H9 (cell line): Measurements from ENCODE around the gene ACOXL. TPM values are rescaled to one million over a fixed set of nuclear protein-coding genes. Genes with fewer than 3 reads are reported as not detected.

Source experiments
- DNase-seq: peaks from one replicate; pipeline ENCODE4 v3.0.0-alpha.2; 2017
- H2AFZ ChIP-seq: one replicate; pipeline ENCODE4 v1.6.1; 2013; ENCODE audit warnings: mild to moderate bottlenecking, low read length, control low read depth, moderate library complexity
- H2AK5ac ChIP-seq: 2 replicates; pipeline ENCODE4 v1.6.1; 2013; ENCODE audit warnings: low read length, control low read depth, mixed read lengths; ENCODE audit not compliant: insufficient read length
- H2BK120ac ChIP-seq: one replicate; pipeline ENCODE4 v1.6.1; 2013; ENCODE audit warnings: low read depth, mild to moderate bottlenecking, low read length, control low read depth, inconsistent platforms; ENCODE audit not compliant: poor library complexity, severe bottlenecking
- H2BK12ac ChIP-seq: 2 replicates; pipeline ENCODE4 v1.6.1; 2013; ENCODE audit warnings: low read length, control low read depth, mixed read lengths, low read depth; ENCODE audit not compliant: insufficient read length
- H2BK15ac ChIP-seq: 2 replicates; pipeline ENCODE4 v1.6.1; 2013; ENCODE audit warnings: low read depth, low read length, control low read depth
- H2BK20ac ChIP-seq: one replicate; pipeline ENCODE4 v1.6.1; 2013; ENCODE audit warnings: low read depth, mild to moderate bottlenecking, low read length, control low read depth, inconsistent platforms; ENCODE audit not compliant: poor library complexity, severe bottlenecking
- H2BK5ac ChIP-seq: 2 replicates; pipeline ENCODE4 v1.6.1; 2013; ENCODE audit warnings: low read length, control low read depth, mixed read lengths; ENCODE audit not compliant: insufficient read length
- H3K14ac ChIP-seq: 2 replicates; pipeline ENCODE4 v1.6.1; 2013; ENCODE audit warnings: low read length, control low read depth; ENCODE audit not compliant: insufficient read depth
- H3K18ac ChIP-seq: 2 replicates; pipeline ENCODE4 v1.6.1; 2013; ENCODE audit warnings: low read depth, mild to moderate bottlenecking, mixed read lengths, low read length, control low read depth; ENCODE audit not compliant: insufficient read length
- H3K23ac ChIP-seq: 2 replicates; pipeline ENCODE4 v1.6.1; 2013; ENCODE audit warnings: low read length, control low read depth, mixed read lengths, low read depth; ENCODE audit not compliant: insufficient read length
- H3K23me2 ChIP-seq: 2 replicates; pipeline ENCODE4 v1.6.1; 2013; ENCODE audit warnings: low read depth, mild to moderate bottlenecking, mixed read lengths, low read length, control low read depth; ENCODE audit not compliant: insufficient read length, poor library complexity, severe bottlenecking
- H3K27ac ChIP-seq: 2 replicates; pipeline ENCODE4 v1.5.1; 2013; ENCODE audit warnings: low read length, control low read depth, mixed read lengths, low read depth; ENCODE audit not compliant: insufficient read length
- H3K27me3 ChIP-seq: 2 replicates; pipeline ENCODE4 v1.6.1; 2013; ENCODE audit warnings: low read length, control low read depth, inconsistent platforms; ENCODE audit not compliant: insufficient read depth
- H3K4ac ChIP-seq: 2 replicates; pipeline ENCODE4 v1.6.1; 2013; ENCODE audit warnings: low read depth, mild to moderate bottlenecking, control low read depth, inconsistent platforms, low read length, moderate library complexity
- H3K4me1 ChIP-seq: 2 replicates; pipeline ENCODE4 v1.6.1; 2013; ENCODE audit warnings: low read length, control low read depth, inconsistent platforms; ENCODE audit not compliant: insufficient read depth
- H3K4me2 ChIP-seq: 2 replicates; pipeline ENCODE4 v1.6.1; 2013; ENCODE audit warnings: low read length, control low read depth, mixed read lengths; ENCODE audit not compliant: insufficient read length, insufficient read depth
- H3K56ac ChIP-seq: 2 replicates; pipeline ENCODE4 v1.6.1; 2013; ENCODE audit warnings: low read depth, mild to moderate bottlenecking, mixed read lengths, low read length, control low read depth; ENCODE audit not compliant: insufficient read length
- H3K79me1 ChIP-seq: 2 replicates; pipeline ENCODE4 v1.6.1; 2013; ENCODE audit warnings: low read depth, mild to moderate bottlenecking, moderate library complexity, low read length, control low read depth, inconsistent platforms; ENCODE audit not compliant: insufficient read depth, poor library complexity, severe bottlenecking
- H3K79me2 ChIP-seq: 2 replicates; pipeline ENCODE4 v1.6.1; 2013; ENCODE audit warnings: low read length, control low read depth, inconsistent platforms; ENCODE audit not compliant: insufficient read depth
- H3K9ac ChIP-seq: 2 replicates; pipeline ENCODE4 v1.6.1; 2013; ENCODE audit warnings: low read length, control low read depth, mixed read lengths; ENCODE audit not compliant: insufficient read length; ENCODE audit errors: extremely low read depth
- H3K9me3 ChIP-seq: one replicate; pipeline ENCODE4 v1.6.1; 2013; ENCODE audit warnings: low read depth, low read length, inconsistent platforms; ENCODE audit not compliant: control insufficient read depth
- H3T11ph ChIP-seq: one replicate; pipeline ENCODE4 v1.6.1; 2013; ENCODE audit warnings: mild to moderate bottlenecking, low read length, control low read depth, inconsistent platforms
- H4K20me1 ChIP-seq: one replicate; pipeline ENCODE4 v1.6.1; 2013; ENCODE audit not compliant: control insufficient read depth, insufficient read length, insufficient read depth
- H4K5ac ChIP-seq: 2 replicates; pipeline ENCODE4 v1.6.1; 2013; ENCODE audit warnings: low read depth, mild to moderate bottlenecking, mixed read lengths, low read length, control low read depth; ENCODE audit not compliant: insufficient read length
- H4K8ac ChIP-seq: replicated peaks from 2 replicates; pipeline ENCODE4 v1.6.1; 2013; ENCODE audit warnings: low read length, control low read depth, mixed read lengths, low read depth; ENCODE audit not compliant: insufficient read length
- H4K91ac ChIP-seq: 2 replicates; pipeline ENCODE4 v1.6.1; 2013; ENCODE audit warnings: low read depth, mild to moderate bottlenecking, moderate library complexity, mixed read lengths, low read length, control low read depth; ENCODE audit not compliant: insufficient read length
- H3K27ac Mint-ChIP-seq, 3 experiments: 2 replicates in 2 of 3; 3 replicates in 1 of 3; pipeline ENCODE4 v1.8.0; 2020 to 2021; ENCODE audit warnings: mixed read lengths in 3 of 3, mild to moderate bottlenecking in 1 of 3, moderate library complexity in 1 of 3
- H3K27me3 Mint-ChIP-seq: 2 replicates; pipeline ENCODE4 v1.8.0; 2021; ENCODE audit warnings: low read depth, mild to moderate bottlenecking, moderate library complexity, mixed read lengths
- H3K36me3 Mint-ChIP-seq, 3 experiments: 2 replicates in 2 of 3; 3 replicates in 1 of 3; pipeline ENCODE4 v1.8.0; 2020 to 2021; ENCODE audit warnings: low read depth in 3 of 3, mixed read lengths in 3 of 3; ENCODE audit not compliant: insufficient read depth in 1 of 3
- H3K4me1 Mint-ChIP-seq, 2 experiments: 2 replicates each; pipeline ENCODE4 v1.8.0; 2020; ENCODE audit warnings: mixed read lengths in 2 of 2
- H3K4me3 Mint-ChIP-seq, 2 experiments: 2 replicates in 1 of 2; 3 replicates in 1 of 2; pipeline ENCODE4 v1.8.0; 2020 to 2021; ENCODE audit warnings: mild to moderate bottlenecking in 2 of 2, mixed read lengths in 2 of 2, moderate library complexity in 1 of 2
- H3K9me3 Mint-ChIP-seq, 2 experiments: 2 replicates in 1 of 2; 3 replicates in 1 of 2; pipeline ENCODE4 v1.8.0; 2020; ENCODE audit warnings: mild to moderate bottlenecking in 2 of 2, mixed read lengths in 2 of 2, moderate library complexity in 1 of 2
- WGBS: extraction: QIAGEN DNeasy Blood & Tissue Kit; methylation state at CpG from one replicate; pipeline ENCODE4 v1.1.7; 2013; ENCODE audit warnings: missing lambda C conversion rate, low lambda C conversion rate, mixed read lengths; ENCODE audit not compliant: insufficient read length; ENCODE audit errors: extremely low coverage; 5-methylcytosine and 5-hydroxymethylcytosine counted together
- total RNA-seq: library from RNA; stranded (reverse); gene quantifications from 2 replicates; pipeline ENCODE4 v1.2.1, GENCODE V29; 2021
- TF ChIP-seq, protein P1 (sequence below): fragments of 200-600 bp; sonication (generic); conservative IDR thresholded peaks from 3 replicates; pipeline ENCODE4 v1.8.0; 2021; ENCODE audit warnings: antibody characterized with exemption, mild to moderate bottlenecking

The ACOXL gene
- total RNA-seq, 1 experiment from 2014 or later: 37.6 TPM

DNA sequence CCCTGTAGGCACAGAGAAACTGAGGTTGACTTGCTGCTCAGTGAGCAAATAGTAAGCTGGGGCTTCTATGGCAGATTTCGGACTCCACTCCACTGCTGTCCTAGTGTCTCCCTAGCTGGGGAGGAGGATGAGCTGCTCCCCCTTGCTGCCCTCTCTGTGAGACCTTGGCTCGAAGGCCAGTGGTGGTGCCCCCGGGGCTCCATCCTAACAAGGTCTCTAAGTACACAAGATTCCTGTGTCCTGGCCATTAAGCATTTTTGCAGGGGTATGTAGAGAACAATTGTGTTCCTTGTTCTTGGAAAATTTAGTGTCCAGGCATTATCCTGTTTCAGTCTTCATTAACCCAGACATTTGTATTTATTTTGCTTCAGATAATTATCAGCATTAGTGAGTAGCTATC, 367.0 kb downstream of the ACOXL start:
- Histone ChIP-seq H4K8ac (no peak overlapping the region), H3K23me2 (no peaks in the 10 kb centered on the region), H4K91ac (no peak overlapping the region), H3K4ac (no peak overlapping the region), H4K5ac (no peak overlapping the region), H3K18ac (no peak overlapping the region), H3K27ac (no peak overlapping the region), H3T11ph (no peak overlapping the region), H4K20me1 (no peaks in the 10 kb centered on the region), H3K27me3 (no peaks in the 10 kb centered on the region), H2BK12ac (no peak overlapping the region), H3K23ac (no peak overlapping the region), H2BK20ac (no peak overlapping the region), H3K9me3 (no peaks in the 10 kb centered on the region), H3K79me2 (no peaks in the 10 kb centered on the region), H2BK15ac (no peak overlapping the region), H3K56ac (no peak overlapping the region), H2AFZ (no peak overlapping the region), H3K14ac (no peak overlapping the region), H3K4me2 (no peak overlapping the region), H2BK5ac (no peak overlapping the region), H3K4me1 (no peaks in the 10 kb centered on the region), H2BK120ac (no peak overlapping the region), H3K79me1 (no peaks in the 10 kb centered on the region), H3K9ac (no peak overlapping the region), H2AK5ac (no peak overlapping the region)
- Mint-ChIP-seq H3K9me3 (no peaks in the 10 kb centered on the region), H3K27me3 (no peaks in the 10 kb centered on the region), H3K4me1 (peaks cover 4% of the 10 kb centered on the region in 2 experiments; a peak in 3 of 4 replicates), H3K4me3 (no peak overlapping the region), H3K36me3 (no peaks in the 10 kb centered on the region), H3K27ac (no peak overlapping the region)
- WGBS: no CpG with 5 or more reads among the region's 3 CpGs
- DNase-seq: no peak
- TF ChIP-seq, protein P1, sequence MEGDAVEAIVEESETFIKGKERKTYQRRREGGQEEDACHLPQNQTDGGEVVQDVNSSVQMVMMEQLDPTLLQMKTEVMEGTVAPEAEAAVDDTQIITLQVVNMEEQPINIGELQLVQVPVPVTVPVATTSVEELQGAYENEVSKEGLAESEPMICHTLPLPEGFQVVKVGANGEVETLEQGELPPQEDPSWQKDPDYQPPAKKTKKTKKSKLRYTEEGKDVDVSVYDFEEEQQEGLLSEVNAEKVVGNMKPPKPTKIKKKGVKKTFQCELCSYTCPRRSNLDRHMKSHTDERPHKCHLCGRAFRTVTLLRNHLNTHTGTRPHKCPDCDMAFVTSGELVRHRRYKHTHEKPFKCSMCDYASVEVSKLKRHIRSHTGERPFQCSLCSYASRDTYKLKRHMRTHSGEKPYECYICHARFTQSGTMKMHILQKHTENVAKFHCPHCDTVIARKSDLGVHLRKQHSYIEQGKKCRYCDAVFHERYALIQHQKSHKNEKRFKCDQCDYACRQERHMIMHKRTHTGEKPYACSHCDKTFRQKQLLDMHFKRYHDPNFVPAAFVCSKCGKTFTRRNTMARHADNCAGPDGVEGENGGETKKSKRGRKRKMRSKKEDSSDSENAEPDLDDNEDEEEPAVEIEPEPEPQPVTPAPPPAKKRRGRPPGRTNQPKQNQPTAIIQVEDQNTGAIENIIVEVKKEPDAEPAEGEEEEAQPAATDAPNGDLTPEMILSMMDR: no peak
